SK-N-SH (cell line): ENCODE results near the gene ZDBF2. TPM values are rescaled to one million over a fixed set of nuclear protein-coding genes. Genes with fewer than 3 reads are reported as not detected.

ENCODE experiments used
- CTCF ChIA-PET: fragments of 300-600, 350-600 bp; formaldehyde crosslinking; extraction: SDS; loops from one replicate; lab custom pipeline; 2021; lab: Yijun Ruan, JAX
- POLR2A ChIA-PET: fragments of 350-600 bp; sonication (Branson Sonifier 250); formaldehyde crosslinking; extraction: SDS; loops from one replicate; lab custom pipeline; 2020; ENCODE audit warnings: antibody characterized with exemption, inconsistent platforms; lab: Yijun Ruan, JAX
- DNase-seq: peaks from one replicate; pipeline ENCODE4 v3.0.0; 2012
- H2AFZ ChIP-seq: fragments of 200-600 bp; sonication (generic); 2 replicates; pipeline ENCODE4 v1.8.1; 2016; ENCODE audit warnings: antibody characterized with exemption, mild to moderate bottlenecking, low read depth
- H3F3A ChIP-seq: fragments of 200-600 bp; sonication (generic); replicated peaks from 2 replicates; pipeline ENCODE3; 2016; ENCODE audit warnings: antibody characterized with exemption, mild to moderate bottlenecking; ENCODE audit not compliant: insufficient read depth
- H3K27ac ChIP-seq, 2 experiments: fragments of 200-500 bp in 1 of 2; fragments of 200-600 bp in 1 of 2; sonication (Bioruptor generic) in 1 of 2; sonication (generic), shearing (Covaris generic) in 1 of 2; 2 replicates each; pipeline versions ENCODE4 v1.5.1 to v1.6.1; 2014 to 2016; ENCODE audit warnings: low read depth in 2 of 2, inconsistent platforms in 1 of 2, low read length in 1 of 2, mild to moderate bottlenecking in 1 of 2, mixed read lengths in 1 of 2
- H3K27me3 ChIP-seq: fragments of 200-600 bp; sonication (generic), shearing (Covaris generic); 2 replicates; pipeline ENCODE4 v1.6.1; 2016; ENCODE audit warnings: mixed run types; ENCODE audit not compliant: insufficient read depth
- H3K36me3 ChIP-seq, 2 experiments: fragments of 200-500 bp in 1 of 2; fragments of 200-600 bp in 1 of 2; sonication (Bioruptor generic) in 1 of 2; sonication (generic) in 1 of 2; replicated peaks in 1 of 2; 2 replicates each; pipeline versions ENCODE3 to v1.5.1; 2014 to 2016; ENCODE audit warnings: low read length in 1 of 2, mild to moderate bottlenecking in 1 of 2; ENCODE audit not compliant: insufficient read depth in 2 of 2, control insufficient read depth in 1 of 2
- H3K4me1 ChIP-seq, 2 experiments: fragments of 200-500 bp in 1 of 2; fragments of 200-600 bp in 1 of 2; sonication (Bioruptor generic) in 1 of 2; sonication (generic), shearing (Covaris generic) in 1 of 2; 2 replicates each; pipeline versions ENCODE4 v1.5.1 to v1.6.1; 2014 to 2016; ENCODE audit warnings: low read depth in 1 of 2, low read length in 1 of 2, mixed run types in 1 of 2; ENCODE audit not compliant: insufficient read depth in 2 of 2, control insufficient read depth in 1 of 2
- H3K4me2 ChIP-seq: fragments of 200-600 bp; sonication (generic), shearing (Covaris generic); 2 replicates; pipeline ENCODE4 v1.6.1; 2017; ENCODE audit warnings: mixed run types
- H3K4me3 ChIP-seq, 2 experiments: fragments of 200-500 bp in 1 of 2; fragments of 200-600 bp in 1 of 2; sonication (Bioruptor generic) in 1 of 2; sonication (generic), shearing (Covaris generic) in 1 of 2; 2 replicates each; pipeline versions ENCODE4 v1.5.1 to v1.8.1; 2014 to 2016; ENCODE audit warnings: low read depth in 2 of 2, inconsistent platforms in 1 of 2, low read length in 1 of 2, mild to moderate bottlenecking in 1 of 2, mixed read lengths in 1 of 2, moderate library complexity in 1 of 2
- H3K79me2 ChIP-seq: fragments of 200-600 bp; sonication (generic); 2 replicates; pipeline ENCODE4 v1.8.1; 2017; ENCODE audit warnings: mild to moderate bottlenecking; ENCODE audit not compliant: insufficient read depth
- H3K9ac ChIP-seq: fragments of 200-600 bp; sonication (generic); 2 replicates; pipeline ENCODE4 v1.6.1; 2017; ENCODE audit warnings: mixed run types
- H3K9me2 ChIP-seq: fragments of 200-600 bp; sonication (generic); 2 replicates; pipeline ENCODE4 v1.6.1; 2017; ENCODE audit warnings: mixed run types
- H3K9me3 ChIP-seq: fragments of 200-600 bp; sonication (generic); 2 replicates; pipeline ENCODE4 v1.6.1; 2017; ENCODE audit warnings: mixed run types, mild to moderate bottlenecking, moderate library complexity
- H4K20me1 ChIP-seq: fragments of 200-600 bp; sonication (generic); 2 replicates; pipeline ENCODE4 v1.6.1; 2017; ENCODE audit warnings: mild to moderate bottlenecking, mixed run types; ENCODE audit not compliant: insufficient read depth
- CHD2 ChIP-seq: fragments of 150-350 bp; IDR thresholded peaks from 2 replicates; pipeline ENCODE4 v1.6.1; 2018; ENCODE audit warnings: low read length; ENCODE audit not compliant: partially characterized antibody
- CTCF ChIP-seq: fragments of 200-600 bp; sonication (generic); IDR thresholded peaks from 2 replicates; pipeline ENCODE4 v1.6.1; 2017; ENCODE audit warnings: antibody characterized with exemption, mild to moderate bottlenecking, moderate library complexity
- ELF1 ChIP-seq: IDR thresholded peaks from 2 replicates; pipeline ENCODE4 v1.4.0; 2012
- EZH2phosphoT487 ChIP-seq: fragments of 200-600 bp; sonication (generic); IDR thresholded peaks from 2 replicates; pipeline ENCODE4 v1.6.1; 2017; ENCODE audit warnings: low read depth, mixed run types, mild to moderate bottlenecking, antibody characterized with exemption, moderate library complexity, borderline replicate concordance
- FOXJ3 ChIP-seq: sonication (generic); formaldehyde crosslinking; IDR thresholded peaks from 2 replicates; pipeline ENCODE4 v1.5.1; 2020; ENCODE audit warnings: mild to moderate bottlenecking, missing genetic modification reagents
- FOXM1 ChIP-seq: IDR thresholded peaks from 2 replicates; pipeline ENCODE4 v1.4.0; 2012; ENCODE audit warnings: low read depth, mild to moderate bottlenecking
- GABPA ChIP-seq: IDR thresholded peaks from 2 replicates; pipeline ENCODE4 v1.4.0; 2012; ENCODE audit warnings: low read depth, mild to moderate bottlenecking
- MAX ChIP-seq: IDR thresholded peaks from 2 replicates; pipeline ENCODE4 v1.4.0; 2012; ENCODE audit warnings: low read depth
- MXI1 ChIP-seq: IDR thresholded peaks from 2 replicates; pipeline ENCODE4 v1.6.1; 2012; ENCODE audit warnings: mild to moderate bottlenecking, low read depth, low read length, improper control_type of control experiment
- NFIC ChIP-seq: IDR thresholded peaks from 2 replicates; pipeline ENCODE4 v1.4.0; 2012; ENCODE audit warnings: borderline replicate concordance
- NRF1 ChIP-seq: IDR thresholded peaks from 2 replicates; pipeline ENCODE4 v1.6.1; 2012; ENCODE audit warnings: low read depth, mild to moderate bottlenecking, low read length
- RAD21 ChIP-seq: IDR thresholded peaks from 2 replicates; pipeline ENCODE4 v1.6.1; 2012; ENCODE audit warnings: mild to moderate bottlenecking, low read length
- RCOR1 ChIP-seq: fragments of 150-350 bp; IDR thresholded peaks from 2 replicates; pipeline ENCODE4 v1.6.1; 2017; ENCODE audit warnings: antibody characterized with exemption, low read length
- REST ChIP-seq: IDR thresholded peaks from 2 replicates; pipeline ENCODE4 v1.6.1; 2012; ENCODE audit warnings: mild to moderate bottlenecking, low read depth, low read length, moderate library complexity
- RXRA ChIP-seq: IDR thresholded peaks from 2 replicates; pipeline ENCODE4 v1.4.0; 2012; ENCODE audit warnings: low read depth, mild to moderate bottlenecking, borderline replicate concordance
- TCF12 ChIP-seq: IDR thresholded peaks from 2 replicates; pipeline ENCODE4 v1.4.0; 2012
- TEAD4 ChIP-seq: IDR thresholded peaks from 2 replicates; pipeline ENCODE4 v1.4.0; 2012; ENCODE audit warnings: mild to moderate bottlenecking, borderline replicate concordance; ENCODE audit not compliant: insufficient read depth
- USF1 ChIP-seq: IDR thresholded peaks from 2 replicates; pipeline ENCODE4 v1.4.0; 2012; ENCODE audit warnings: low read depth, borderline replicate concordance
- YY1 ChIP-seq: IDR thresholded peaks from 2 replicates; pipeline ENCODE4 v1.4.0; 2012; ENCODE audit warnings: low read depth, mild to moderate bottlenecking
- ZBTB33 ChIP-seq: IDR thresholded peaks from 2 replicates; pipeline ENCODE4 v1.4.0; 2012; ENCODE audit warnings: low read depth, borderline replicate concordance
- WGBS: methylation state at CpG from one replicate; pipeline ENCODE4 v1.1.6; 2017; ENCODE audit warnings: low lambda C conversion rate; 5-methylcytosine and 5-hydroxymethylcytosine counted together
- polyA plus RNA-seq, 3 experiments: library from polyadenylated mRNA; depleted of rRNA; stranded (reverse); fragments of >200 nt; gene quantifications; 2 replicates each; pipeline ENCODE4 v1.2.3, GENCODE V29; 2012

ZDBF2 gene
- polyA plus RNA-seq, 1 of the 3 experiments (the other 2 are of a cell fraction), result 1.4 TPM

GRCh38 chr2:206253125-206253776 is 21.2 kb upstream of the ZDBF2 start:
- Histone ChIP-seq H3K9ac (no peak overlapping the region), H3K4me3 (no peak overlapping the region), H3K9me3 (no peaks in the 10 kb centered on the region), H3K27me3 (no peaks in the 10 kb centered on the region; the same call in 1 of the 2 replicates), H3F3A (no peaks in the 10 kb centered on the region), H3K27ac (no peak overlapping the region), H4K20me1 (no peaks in the 10 kb centered on the region), H3K4me1 (no peaks in the 10 kb centered on the region; a peak in 1 of 4 replicates), H3K9me2 (no peaks in the 10 kb centered on the region), H3K4me2 (no peak overlapping the region), H3K79me2 (no peaks in the 10 kb centered on the region), H3K36me3 (no peaks in the 10 kb centered on the region), H2AFZ (no peak overlapping the region)
- 50% methylated on average over 17 of the region's 20 CpGs for WGBS
- no peak for DNase-seq
- ChIA-PET POLR2A (no interaction called here), CTCF (no interaction called here)
- no peak for TF ChIP-seq FOXM1
- no peak for TF ChIP-seq NFIC
- no peak for TF ChIP-seq ZBTB33
- no peak for TF ChIP-seq RAD21
- no peak for TF ChIP-seq CTCF
- no peak for TF ChIP-seq TEAD4
- TF ChIP-seq GABPA, result no peak
- TF ChIP-seq RCOR1, result no peak
- no peak for TF ChIP-seq NRF1
- no peak for TF ChIP-seq YY1

- WGBS, result 66% methylated on average over 5 of the region's 5 CpGs
- no peak overlapping the region for H3K27ac ChIP-seq
- no peaks in the 10 kb centered on the region for H4K20me1 ChIP-seq
- POLR2A ChIA-PET, result no interaction called here
- no peaks in the 10 kb centered on the region; the same call in 1 of the 2 replicates for H3K27me3 ChIP-seq
- no peak overlapping the region for H3K4me2 ChIP-seq
- no peak overlapping the region for H2AFZ ChIP-seq
- CTCF ChIA-PET, result interaction anchor here (2.2 kb wide), 1 partner anchor 21 kb away, joined by 7 read pairs; no protein-coding TSS in a partner anchor
- no peaks in the 10 kb centered on the region for H3F3A ChIP-seq
- no peak overlapping the region for H3K4me3 ChIP-seq
- H3K36me3 ChIP-seq, result no peaks in the 10 kb centered on the region
- H3K79me2 ChIP-seq, result no peaks in the 10 kb centered on the region
- no peaks in the 10 kb centered on the region; a peak in 1 of 4 replicates for H3K4me1 ChIP-seq
- no peak overlapping the region for H3K9ac ChIP-seq
- no peaks in the 10 kb centered on the region for H3K9me3 ChIP-seq
- H3K9me2 ChIP-seq, result no peaks in the 10 kb centered on the region
- no peak for DNase-seq
- no peak for TF ChIP-seq CHD2
- no peak for TF ChIP-seq RAD21
- TF ChIP-seq EZH2phosphoT487, result no peak
- no peak for TF ChIP-seq MAX
- no peak for TF ChIP-seq RXRA
- no peak for TF ChIP-seq FOXJ3 (CRISPR knock-in tag)
- no peak for TF ChIP-seq NRF1
- no peak for TF ChIP-seq ELF1
- TF ChIP-seq REST, result no peak
- TF ChIP-seq MXI1, result no peak
- no peak for TF ChIP-seq TEAD4
- no peak for TF ChIP-seq TCF12
- no peak for TF ChIP-seq USF1
These were observed 20.7 kb upstream of the ZDBF2 start for GRCh38 chr2:206253777-206254166.
